ENCODE results near the gene FERMT2.

The FERMT2 gene

GRCh38 chr14:52895000-52895399 lies 55.9 kb downstream of the FERMT2 start:
- peak; percentile 8 for DNase-seq (ENCODE audit: low spot score)
- in situ Hi-C loops (cut with MboI; ENCODE audit: low pct_unique_long_range_greater_than_20kb, low sequenced_read_pairs, unreplicated experiment): no loop called here
- no peak for TF ChIP-seq CTCF (IDR thresholded peaks at IDR 0.05; ENCODE audit: extremely low read depth, insufficient read depth, missing control alignments)

GRCh38 chr14:52891800-52892199 lies 59.0 kb downstream of the FERMT2 start:
- no peak for DNase-seq (ENCODE audit: low spot score)
- no peak for TF ChIP-seq CTCF (IDR thresholded peaks at IDR 0.05; ENCODE audit: extremely low read depth, insufficient read depth, missing control alignments)
- in situ Hi-C loops (cut with MboI; ENCODE audit: low pct_unique_long_range_greater_than_20kb, low sequenced_read_pairs, unreplicated experiment): no loop called here

- no peak for TF ChIP-seq CTCF (IDR thresholded peaks at IDR 0.05; ENCODE audit: extremely low read depth, insufficient read depth, missing control alignments)
- in situ Hi-C loops (cut with MboI; ENCODE audit: low pct_unique_long_range_greater_than_20kb, low sequenced_read_pairs, unreplicated experiment): no loop called here
- no peak for DNase-seq (ENCODE audit: low spot score)
These were observed 61.7 kb downstream of the FERMT2 start for GRCh38 chr14:52888839-52889838.

DNA sequence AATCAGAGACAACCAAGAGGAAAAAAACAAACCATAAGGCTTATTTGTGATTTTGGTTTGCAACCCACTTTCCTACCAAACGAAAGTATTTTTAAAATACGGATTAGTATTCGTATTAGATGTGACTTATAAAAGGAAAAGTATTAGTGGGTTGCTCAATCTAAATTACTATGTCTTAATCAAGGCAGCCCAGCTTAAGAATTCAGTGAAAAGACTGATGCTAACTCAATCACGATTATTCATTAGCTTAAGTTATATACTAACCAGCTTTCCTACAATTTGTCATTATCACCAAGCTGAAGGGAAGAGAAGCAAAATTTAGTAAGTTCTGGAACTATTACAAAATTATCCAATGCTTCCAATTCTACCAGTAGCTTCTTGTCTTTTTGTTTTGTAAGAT lies 62.7 kb downstream of the FERMT2 start:
- in situ Hi-C loops (cut with MboI; ENCODE audit: low pct_unique_long_range_greater_than_20kb, low sequenced_read_pairs, unreplicated experiment): no loop called here

GRCh38 chr14:52885230-52885629 lies 65.6 kb downstream of the FERMT2 start:
- TF ChIP-seq CTCF (IDR thresholded peaks at IDR 0.05; ENCODE audit: extremely low read depth, insufficient read depth, missing control alignments): no peak
- DNase-seq (ENCODE audit: low spot score): no peak
- in situ Hi-C loops (cut with MboI; ENCODE audit: low pct_unique_long_range_greater_than_20kb, low sequenced_read_pairs, unreplicated experiment): no loop called here

More for the DNA sequence above, 62.7 kb downstream of the FERMT2 start:
- no peak for TF ChIP-seq CTCF (IDR thresholded peaks at IDR 0.05; ENCODE audit: extremely low read depth, insufficient read depth, missing control alignments)
- DNase-seq (ENCODE audit: low spot score): no peak

- no peak for DNase-seq (ENCODE audit: low spot score)
- no peak for TF ChIP-seq CTCF (IDR thresholded peaks at IDR 0.05; ENCODE audit: extremely low read depth, insufficient read depth, missing control alignments)
- in situ Hi-C loops (cut with MboI; ENCODE audit: low pct_unique_long_range_greater_than_20kb, low sequenced_read_pairs, unreplicated experiment): no loop called here
These were observed 67.2 kb downstream of the FERMT2 start for GRCh38 chr14:52883658-52884057.
